Measurements from ENCODE around the gene SPSB3.
A peak's percentile ranks its signal among the peaks of the same experiment; 100 is the strongest.

The SPSB3 gene

DNA sequence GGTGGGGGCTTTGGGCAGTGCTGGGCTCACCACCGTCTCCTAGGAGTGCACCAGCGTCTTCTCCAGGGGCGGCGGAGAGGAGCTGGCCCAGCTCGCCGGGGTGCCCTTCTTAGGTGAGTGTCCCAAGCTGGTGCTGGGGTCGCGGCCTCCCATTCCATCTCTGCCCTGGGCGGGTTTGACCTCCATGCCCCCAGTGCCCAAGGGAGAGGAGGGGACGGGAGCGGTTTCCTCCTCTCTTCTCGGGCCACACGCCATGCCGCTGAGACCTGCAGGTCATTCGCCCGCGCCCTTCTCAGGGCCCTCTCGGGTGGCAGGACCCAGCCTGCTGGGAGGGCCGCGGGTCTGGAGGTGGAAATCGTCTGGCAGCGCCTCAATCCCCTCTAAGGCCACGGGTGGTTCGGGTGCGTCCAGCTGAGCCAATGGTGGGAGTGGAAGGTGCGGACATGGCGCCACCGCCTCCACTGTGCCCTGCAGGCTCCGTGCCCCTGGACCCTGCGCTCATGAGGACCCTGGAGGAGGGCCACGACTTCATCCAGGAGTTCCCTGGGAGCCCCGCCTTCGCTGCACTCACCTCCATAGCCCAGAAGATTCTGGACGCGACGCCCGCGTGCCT lies 5.8 kb upstream of the SPSB3 start:
- no peak overlapping the region for H3K4me3 ChIP-seq (ENCODE audit: low read length)
- TF ChIP-seq ZNF274 (IDR thresholded peaks at IDR 0.05; ENCODE audit: low read depth, low read length) = no peak

DNA sequence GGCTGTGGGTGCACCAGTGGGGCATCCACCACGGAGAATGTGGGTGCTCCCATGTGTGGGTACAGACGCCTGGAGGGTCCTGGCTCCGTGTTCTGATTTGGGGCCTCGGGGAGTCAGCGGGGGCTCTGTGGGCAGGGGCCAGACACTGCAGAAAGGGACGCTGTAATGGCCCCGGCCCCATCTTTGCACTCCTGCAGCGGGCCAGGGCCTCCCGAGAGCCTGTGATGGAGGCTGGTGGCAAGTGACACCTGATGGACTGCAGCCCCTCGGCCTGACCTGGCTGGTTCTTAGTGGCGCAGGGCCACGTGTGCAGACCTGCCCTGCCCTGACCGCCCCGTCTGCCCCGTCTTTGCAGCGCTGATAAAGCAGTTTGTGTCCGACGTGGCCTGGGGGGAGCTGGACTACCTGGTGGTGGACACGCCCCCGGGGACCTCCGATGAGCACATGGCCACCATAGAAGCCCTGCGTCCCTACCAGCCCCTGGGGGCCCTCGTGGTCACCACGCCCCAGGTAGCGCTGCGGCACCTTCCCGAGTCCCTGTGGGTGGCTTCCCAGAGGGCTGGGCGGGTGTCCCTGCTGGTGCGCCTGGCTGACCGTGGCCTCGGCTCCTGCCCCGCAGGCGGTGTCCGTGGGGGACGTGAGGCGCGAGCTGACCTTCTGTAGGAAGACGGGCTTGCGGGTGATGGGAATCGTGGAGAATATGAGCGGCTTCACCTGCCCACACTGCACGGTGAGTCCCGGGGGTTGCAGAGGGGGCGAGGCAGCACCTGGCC lies 5.1 kb upstream of the SPSB3 start:
- no peak for TF ChIP-seq ZNF274 (IDR thresholded peaks at IDR 0.05; ENCODE audit: low read depth, low read length)
- no peak overlapping the region for H3K4me3 ChIP-seq (ENCODE audit: low read length)

GRCh38 chr16:1787056-1787321 lies 4.6 kb upstream of the SPSB3 start:
- no peak for TF ChIP-seq ZNF274 (IDR thresholded peaks at IDR 0.05; ENCODE audit: low read depth, low read length)
- H3K4me3 ChIP-seq (ENCODE audit: low read length) = no peak overlapping the region

DNA sequence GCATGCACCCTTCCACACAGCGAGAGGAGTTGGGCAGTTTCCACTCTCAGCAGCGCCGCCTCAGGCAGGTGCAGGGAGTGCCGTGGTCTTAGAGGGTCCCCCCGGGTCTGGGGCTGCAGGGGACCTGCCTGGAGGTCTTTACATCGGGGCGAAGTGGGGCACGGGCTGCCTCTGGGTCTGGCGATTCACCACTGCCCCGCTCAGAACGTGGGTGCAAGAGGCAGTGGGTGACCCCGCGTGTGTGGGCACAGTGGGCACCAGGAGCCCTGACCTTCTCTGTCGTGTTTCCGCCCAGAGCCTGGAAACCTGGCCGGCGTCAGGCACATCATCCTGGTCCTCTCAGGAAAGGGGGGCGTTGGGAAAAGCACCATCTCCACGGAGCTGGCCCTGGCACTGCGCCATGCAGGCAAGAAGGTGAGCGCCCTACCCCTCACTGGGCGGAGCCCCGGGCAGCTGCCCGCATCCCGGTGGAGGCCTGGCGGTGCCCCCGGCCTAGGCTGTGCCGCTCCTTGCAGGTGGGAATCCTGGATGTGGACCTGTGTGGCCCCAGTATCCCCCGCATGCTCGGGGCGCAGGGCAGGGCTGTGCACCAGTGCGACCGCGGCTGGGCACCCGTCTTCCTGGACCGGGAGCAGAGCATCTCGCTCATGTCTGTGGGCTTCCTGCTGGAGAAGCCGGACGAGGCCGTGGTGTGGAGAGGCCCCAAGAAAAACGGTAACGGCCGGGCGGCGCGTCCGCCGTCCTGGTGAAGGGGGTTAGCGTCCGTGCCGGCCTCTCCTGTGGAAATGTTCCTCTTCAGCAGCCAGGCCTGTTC lies 4.1 kb upstream of the SPSB3 start:
- no peak overlapping the region for H3K4me3 ChIP-seq (ENCODE audit: low read length)
- no peak for TF ChIP-seq ZNF274 (IDR thresholded peaks at IDR 0.05; ENCODE audit: low read depth, low read length)

DNA sequence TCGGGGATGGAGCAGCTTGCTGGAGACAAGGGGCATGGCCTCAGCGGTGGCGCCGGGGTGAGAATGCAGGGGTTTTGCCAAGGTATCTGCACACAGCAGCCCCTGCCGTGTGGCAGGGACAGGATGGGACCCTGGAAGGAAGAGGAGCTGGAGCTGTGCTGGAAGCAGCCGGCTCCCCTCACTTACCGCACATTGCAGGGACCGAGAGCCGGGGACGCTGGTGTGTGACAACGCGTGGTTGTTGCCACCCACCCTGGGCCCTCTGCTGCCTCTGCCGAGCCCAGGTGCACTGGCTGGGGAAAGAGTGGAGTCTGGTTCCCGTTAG lies 3.4 kb upstream of the SPSB3 start:
- no peak overlapping the region for H3K4me3 ChIP-seq (ENCODE audit: low read length)
- no peak for TF ChIP-seq ZNF274 (IDR thresholded peaks at IDR 0.05; ENCODE audit: low read depth, low read length)

DNA sequence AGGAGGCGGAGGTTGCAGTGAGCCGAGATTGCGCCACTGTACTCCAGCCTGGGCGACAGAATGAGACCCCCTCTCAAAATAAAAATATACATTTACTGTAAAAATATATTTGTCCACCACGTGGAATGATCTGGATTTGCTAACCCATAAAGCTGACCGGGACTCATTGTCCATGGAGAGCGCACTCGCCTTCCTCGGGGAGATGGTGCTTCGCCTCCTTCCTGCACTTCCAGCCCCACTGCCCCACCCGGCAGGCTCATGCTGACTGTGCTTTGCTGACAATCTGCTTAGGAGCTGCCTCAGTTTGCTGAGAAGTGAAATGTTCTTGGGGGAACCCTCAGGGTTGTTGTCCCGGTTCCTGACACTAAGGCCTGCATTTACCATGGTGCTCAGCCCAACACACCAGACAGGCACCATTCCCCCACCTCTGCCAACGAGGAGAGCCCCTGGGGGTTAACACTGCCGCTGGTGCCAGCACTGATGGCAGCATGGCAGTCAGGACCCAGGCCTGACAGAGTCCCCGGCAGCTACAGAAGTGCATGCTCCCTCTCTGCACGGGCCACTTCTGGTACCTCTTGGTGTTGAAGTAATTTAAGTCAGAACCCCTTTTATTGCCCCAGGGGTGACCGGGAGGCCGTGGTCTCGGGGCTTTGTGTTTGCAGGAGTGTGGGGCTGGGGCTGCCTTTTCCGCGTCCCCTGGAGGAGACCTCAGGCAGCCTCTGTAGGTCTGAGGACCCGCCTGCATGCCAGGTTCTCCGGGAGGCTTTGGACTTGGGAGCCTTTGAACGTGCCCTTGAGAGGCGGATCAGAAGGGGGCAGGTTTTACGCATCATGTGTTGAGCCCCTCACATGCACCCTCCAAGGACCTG lies 2.8 kb upstream of the SPSB3 start:
- H3K4me3 ChIP-seq (ENCODE audit: low read length) = no peak overlapping the region
- no peak for TF ChIP-seq ZNF274 (IDR thresholded peaks at IDR 0.05; ENCODE audit: low read depth, low read length)

- peak overlapping the region; percentile 77 for H3K4me3 ChIP-seq (ENCODE audit: low read length)
- TF ChIP-seq ZNF274 (IDR thresholded peaks at IDR 0.05; ENCODE audit: low read depth, low read length) = no peak
Observed at GRCh38 chr16:1781758-1782407, 488 bp downstream of the SPSB3 start.

- peak overlapping the region; percentile 77; the same call in 1 of the 2 replicates for H3K4me3 ChIP-seq (ENCODE audit: low read length)
- no peak for TF ChIP-seq ZNF274 (IDR thresholded peaks at IDR 0.05; ENCODE audit: low read depth, low read length)
Observed at GRCh38 chr16:1781254-1781653, 1.1 kb downstream of the SPSB3 start.

GRCh38 chr16:1780677-1781072 lies 1.7 kb downstream of the SPSB3 start:
- no peak overlapping the region for H3K4me3 ChIP-seq (ENCODE audit: low read length)
- no peak for TF ChIP-seq ZNF274 (IDR thresholded peaks at IDR 0.05; ENCODE audit: low read depth, low read length)

GRCh38 chr16:1779741-1780676 lies 2.4 kb downstream of the SPSB3 start:
- H3K4me3 ChIP-seq (ENCODE audit: low read length) = no peak overlapping the region
- TF ChIP-seq ZNF274 (IDR thresholded peaks at IDR 0.05; ENCODE audit: low read depth, low read length) = no peak

- TF ChIP-seq ZNF274 (IDR thresholded peaks at IDR 0.05; ENCODE audit: low read depth, low read length) = no peak
- no peak overlapping the region for H3K4me3 ChIP-seq (ENCODE audit: low read length)
Observed at GRCh38 chr16:1779234-1779701, 3.1 kb downstream of the SPSB3 start.

All from GM08714 (cell line).